Breast epithelium (tissue), 4 donors: ENCODE results near the gene DPEP2NB. TPM values are rescaled to one million over a fixed set of nuclear protein-coding genes. Genes with fewer than 3 reads are reported as not detected.
A peak's percentile ranks its signal among the peaks of the same experiment; 100 is the strongest.

Source experiments
- DNase-seq, 2 donors: peaks; one replicate each; pipeline ENCODE4 v3.0.0-alpha.2; 2019; ENCODE audit warnings: low spot score in 2 of 2
- H3K27ac ChIP-seq, 2 donors: fragments of 200-600 bp; sonication (generic) in 1 of 2; one replicate each; pipeline ENCODE4 v1.5.1; 2016 to 2019; ENCODE audit warnings: mild to moderate bottlenecking in 1 of 2
- H3K27me3 ChIP-seq, 2 donors: fragments of 200-600 bp; sonication (generic) in 1 of 2; one replicate each; pipeline versions ENCODE4 v1.5.1 to v1.6.0; 2017 to 2019; ENCODE audit warnings: control low read depth in 1 of 2, mild to moderate bottlenecking in 1 of 2
- H3K36me3 ChIP-seq: fragments of 200-600 bp; one replicate; pipeline ENCODE4 v1.5.1; 2019
- H3K4me1 ChIP-seq, 2 donors: fragments of 200-600 bp; sonication (generic); one replicate each; pipeline ENCODE4 v1.5.1; 2016 to 2019; ENCODE audit warnings: control low read depth in 1 of 2
- H3K4me3 ChIP-seq, 3 donors: fragments of 200-600 bp; sonication (generic); 1 replicate in 2 of 3; 2 replicates in 1 of 3; pipeline ENCODE4 v1.5.1; 2016 to 2019; ENCODE audit warnings: mild to moderate bottlenecking in 3 of 3, moderate library complexity in 2 of 3
- H3K9me3 ChIP-seq, 2 donors: fragments of 200-600 bp; sonication (generic) in 1 of 2; one replicate each; pipeline ENCODE4 v1.5.1; 2016 to 2019; ENCODE audit warnings: control low read depth in 1 of 2
- CTCF ChIP-seq, 3 donors: fragments of 450-650 bp; IDR thresholded peaks; one replicate each; pipeline ENCODE4 v1.5.1; 2016 to 2017; ENCODE audit warnings: antibody characterized with exemption in 3 of 3, mild to moderate bottlenecking in 3 of 3, moderate library complexity in 3 of 3
- POLR2A ChIP-seq: fragments of 450-650 bp; IDR thresholded peaks from one replicate; pipeline ENCODE4 v1.6.1; 2016; ENCODE audit warnings: antibody characterized with exemption, mild to moderate bottlenecking, moderate library complexity
- POLR2AphosphoS5 ChIP-seq, 3 donors: sonication (generic); formaldehyde crosslinking; IDR thresholded peaks; one replicate each; pipeline ENCODE4 v1.6.1; 2017; ENCODE audit warnings: antibody characterized with exemption in 3 of 3
- intact Hi-C: fragments of 100-400 bp; cut with DNase I; formaldehyde crosslinking; loops from one replicate; pipeline ENCODE4 v1.15.1; 2023; ENCODE audit warnings: low total_unique reads
- total RNA-seq, 3 donors: library from RNA; depleted of rRNA; stranded (reverse); fragments of >200 nt; gene quantifications; one replicate each; pipeline ENCODE4 v1.1.0, GENCODE V29; 2016

Gene DPEP2NB
- not detected for total RNA-seq

- Histone ChIP-seq H3K9me3 (no peaks in the 10 kb centered on the region), H3K36me3 (no peaks in the 10 kb centered on the region), H3K27ac (no peak within 1 kb of the TSS), H3K4me1 (no peaks in the 10 kb centered on the region), H3K4me3 (no peak within 1 kb of the TSS), H3K27me3 (no peaks in the 10 kb centered on the region)
- intact Hi-C loops: loop anchor here (5.0 kb wide), 1 partner anchor 842 kb away; no protein-coding TSS in a partner anchor
- DNase-seq: no peak
- no peak for TF ChIP-seq POLR2A
- TF ChIP-seq POLR2AphosphoS5 (IDR thresholded peaks at IDR 0.05): no peak
- TF ChIP-seq CTCF (IDR thresholded peaks at IDR 0.05): no peak
Observed at GRCh38 chr16:68015681-68016080, at the start of gene DPEP2NB. Gene DPEP2NB, minus strand, starts transcription at chr16:68015911. Its CDS starts 141 bp downstream, at chr16:68015770.

- no peak for DNase-seq
- Histone ChIP-seq H3K4me1 (no peaks in the 10 kb centered on the region), H3K27me3 (no peaks in the 10 kb centered on the region), H3K9me3 (no peaks in the 10 kb centered on the region), H3K36me3 (no peaks in the 10 kb centered on the region), H3K4me3 (no peak overlapping the region), H3K27ac (peak overlapping the region in 1 of 2 donors; percentile 48)
- peak; percentile 60 to 65 (median 63) for TF ChIP-seq CTCF (IDR thresholded peaks at IDR 0.05)
- TF ChIP-seq POLR2A: no peak
- intact Hi-C loops: no loop called here
Observed at GRCh38 chr16:68064791-68065365, 49.2 kb upstream of the DPEP2NB start.

- Histone ChIP-seq H3K27ac (no peak overlapping the region), H3K4me1 (no peaks in the 10 kb centered on the region), H3K4me3 (no peak overlapping the region), H3K36me3 (no peaks in the 10 kb centered on the region), H3K27me3 (no peaks in the 10 kb centered on the region), H3K9me3 (no peaks in the 10 kb centered on the region)
- no peak for DNase-seq
- intact Hi-C loops: no loop called here
- TF ChIP-seq POLR2AphosphoS5 (IDR thresholded peaks at IDR 0.05): no peak
- no peak for TF ChIP-seq CTCF (IDR thresholded peaks at IDR 0.05)
- no peak for TF ChIP-seq POLR2A
Observed at GRCh38 chr16:68062910-68063393, 47.2 kb upstream of the DPEP2NB start.

GRCh38 chr16:68061396-68061795 lies 45.7 kb upstream of the DPEP2NB start:
- no peak for DNase-seq
- intact Hi-C loops: no loop called here
- H3K4me3 ChIP-seq: no peak overlapping the region
- H3K27me3 ChIP-seq: no peaks in the 10 kb centered on the region
- H3K9me3 ChIP-seq: no peaks in the 10 kb centered on the region
- H3K27ac ChIP-seq: no peak overlapping the region
- H3K36me3 ChIP-seq: no peaks in the 10 kb centered on the region
- no peaks in the 10 kb centered on the region for H3K4me1 ChIP-seq
- TF ChIP-seq CTCF (IDR thresholded peaks at IDR 0.05) (no peak), POLR2AphosphoS5 (IDR thresholded peaks at IDR 0.05) (no peak), POLR2A (no peak)

- no peaks in the 10 kb centered on the region for H3K36me3 ChIP-seq
Observed at GRCh38 chr16:68059804-68060203, 44.1 kb upstream of the DPEP2NB start.

More at GRCh38 chr16:68059804-68060203, 44.1 kb upstream of the DPEP2NB start:
- H3K9me3 ChIP-seq: no peaks in the 10 kb centered on the region
- no peaks in the 10 kb centered on the region for H3K27me3 ChIP-seq
- no peak overlapping the region for H3K4me3 ChIP-seq
- TF ChIP-seq CTCF (IDR thresholded peaks at IDR 0.05) (no peak), POLR2AphosphoS5 (IDR thresholded peaks at IDR 0.05) (no peak), POLR2A (no peak)
- no peak overlapping the region for H3K27ac ChIP-seq
- H3K4me1 ChIP-seq: no peaks in the 10 kb centered on the region
- intact Hi-C loops: no loop called here
- DNase-seq: no peak
